HG03439 (cell line): ENCODE measurements around the gene CD58.
"Not testable (repeated sequence)": the region's sequence is repeated elsewhere in the genome, so short reads cannot be mapped to it uniquely, and the experiment has no call there.

Experiments
- ATAC-seq: cut with Tn5 transposase; IDR thresholded peaks from one replicate; pipeline ENCODE4 v1.9.1; 2021; ENCODE audit warnings: mild to moderate bottlenecking, moderate library complexity; ENCODE audit not compliant: unreplicated experiment

Gene CD58

GRCh38 chr1:116570358-116571214 is at the start of gene CD58:
CD58 (minus strand) TSS chr1:116571026; CDS start chr1:116570972, 54 bp downstream.
- ATAC-seq = peak; percentile 57

- ATAC-seq = not testable (repeated sequence)
Measured at GRCh38 chr1:116620392-116620791, 49.6 kb upstream of the CD58 start.

- ATAC-seq = not testable (repeated sequence)
Measured at GRCh38 chr1:116619106-116619505, 48.3 kb upstream of the CD58 start.

- ATAC-seq = not testable (repeated sequence)
Measured at GRCh38 chr1:116617808-116618207, 47.0 kb upstream of the CD58 start.

- not testable (repeated sequence) for ATAC-seq
Measured at GRCh38 chr1:116613825-116614224, 43.0 kb upstream of the CD58 start.

GRCh38 chr1:116609801-116610371 is 39.1 kb upstream of the CD58 start:
- not testable (repeated sequence) for ATAC-seq

GRCh38 chr1:116608841-116609240 is 38.0 kb upstream of the CD58 start:
- ATAC-seq = not testable (repeated sequence)

GRCh38 chr1:116608151-116608550 is 37.3 kb upstream of the CD58 start:
- not testable (repeated sequence) for ATAC-seq

GRCh38 chr1:116607463-116607862 is 36.6 kb upstream of the CD58 start:
- not testable (repeated sequence) for ATAC-seq

GRCh38 chr1:116606067-116606466 is 35.2 kb upstream of the CD58 start:
- not testable (repeated sequence) for ATAC-seq

- ATAC-seq = no peak
Measured at GRCh38 chr1:116605315-116605714, 34.5 kb upstream of the CD58 start.

- not testable (repeated sequence) for ATAC-seq
Measured at GRCh38 chr1:116604408-116604807, 33.6 kb upstream of the CD58 start.

GRCh38 chr1:116603646-116604045 is 32.8 kb upstream of the CD58 start:
- ATAC-seq = not testable (repeated sequence)

GRCh38 chr1:116599369-116599768 is 28.5 kb upstream of the CD58 start:
- not testable (repeated sequence) for ATAC-seq

- ATAC-seq = not testable (repeated sequence)
Measured at GRCh38 chr1:116598420-116599036, 27.7 kb upstream of the CD58 start.

- ATAC-seq = peak; percentile 62
Measured at GRCh38 chr1:116597388-116597787, 26.6 kb upstream of the CD58 start.

- not testable (repeated sequence) for ATAC-seq
Measured at GRCh38 chr1:116596742-116597307, 26.0 kb upstream of the CD58 start.

- not testable (repeated sequence) for ATAC-seq
Measured at GRCh38 chr1:116595946-116596741, 25.3 kb upstream of the CD58 start.

- ATAC-seq = not testable (repeated sequence)
Measured at GRCh38 chr1:116595065-116595840, 24.4 kb upstream of the CD58 start.

- not testable (repeated sequence) for ATAC-seq
Measured at GRCh38 chr1:116593977-116594376, 23.2 kb upstream of the CD58 start.
